ENCODE results near the gene SULT2B1.
"Not testable (repeated sequence)": the region's sequence is repeated elsewhere in the genome, so short reads cannot be mapped to it uniquely, and the experiment has no call there.

The SULT2B1 gene

GRCh38 chr19:48551437-48552302 lies at the start of gene SULT2B1:
Gene SULT2B1 (plus strand): TSS chr19:48552172. CDS start chr19:48552253, 81 bp downstream.
- no peak for DNase-seq (ENCODE audit: low read depth)

- DNase-seq (ENCODE audit: low read depth) = no peak
Observed at GRCh38 chr19:48502350-48503018, 49.5 kb upstream of the SULT2B1 start.

GRCh38 chr19:48506138-48506733 lies 45.7 kb upstream of the SULT2B1 start:
- no peak for DNase-seq (ENCODE audit: low read depth)

- DNase-seq (ENCODE audit: low read depth) = no peak
Observed at GRCh38 chr19:48507911-48508439, 44.0 kb upstream of the SULT2B1 start.

- no peak for DNase-seq (ENCODE audit: low read depth)
Observed at GRCh38 chr19:48508729-48509411, 43.1 kb upstream of the SULT2B1 start.

- no peak for DNase-seq (ENCODE audit: low read depth)
Observed at GRCh38 chr19:48509467-48510194, 42.3 kb upstream of the SULT2B1 start.

- DNase-seq (ENCODE audit: low read depth) = peak; percentile 64
Observed at GRCh38 chr19:48510421-48511268, 41.3 kb upstream of the SULT2B1 start.

GRCh38 chr19:48511321-48511731 lies 40.6 kb upstream of the SULT2B1 start:
- no peak for DNase-seq (ENCODE audit: low read depth)

- DNase-seq (ENCODE audit: low read depth) = peak; percentile 71
Observed at GRCh38 chr19:48511800-48512503, 40.0 kb upstream of the SULT2B1 start, which contains the start of gene LMTK3. Gene LMTK3 (minus strand): TSS chr19:48511835. CDS start chr19:48511576, 259 bp downstream.

GRCh38 chr19:48512504-48513288 lies 39.3 kb upstream of the SULT2B1 start:
- DNase-seq (ENCODE audit: low read depth) = no peak

- peak; percentile 57 for DNase-seq (ENCODE audit: low read depth)
Observed at GRCh38 chr19:48513289-48514122, 38.5 kb upstream of the SULT2B1 start.

GRCh38 chr19:48514123-48514458 lies 37.9 kb upstream of the SULT2B1 start:
- DNase-seq (ENCODE audit: low read depth) = no peak

- DNase-seq (ENCODE audit: low read depth) = no peak
Observed at GRCh38 chr19:48516536-48516935, 35.4 kb upstream of the SULT2B1 start.

- DNase-seq (ENCODE audit: low read depth) = no peak
Observed at GRCh38 chr19:48518207-48518606, 33.8 kb upstream of the SULT2B1 start.

GRCh38 chr19:48519426-48519825 lies 32.5 kb upstream of the SULT2B1 start:
- DNase-seq (ENCODE audit: low read depth) = not testable (repeated sequence)

- DNase-seq (ENCODE audit: low read depth) = no peak
Observed at GRCh38 chr19:48520134-48520533, 31.8 kb upstream of the SULT2B1 start.

- no peak for DNase-seq (ENCODE audit: low read depth)
Observed at GRCh38 chr19:48524221-48524620, 27.8 kb upstream of the SULT2B1 start.

GRCh38 chr19:48524732-48525131 lies 27.2 kb upstream of the SULT2B1 start:
- DNase-seq (ENCODE audit: low read depth) = no peak

Measured in stimulated activated CD8-positive, alpha-beta memory T cell treated with anti-CD3 and anti-CD28 coated beads, Interleukin-12 subunit alpha, Interleukin-12 subunit beta, amount 100 ng/mL, for 1 hour (primary cell).